ENCODE results near the gene XRCC6.

- no peak for TF ChIP-seq POLR2A (IDR thresholded peaks at IDR 0.05)
- no peak for TF ChIP-seq CTCF (IDR thresholded peaks at IDR 0.05)
- TF ChIP-seq POLR2AphosphoS5 (IDR thresholded peaks at IDR 0.05; ENCODE audit: insufficient read depth in 1 of 2, low read depth in 1 of 2), result no peak
Observed at GRCh38 chr22:41664951-41665350, 43.9 kb downstream of the XRCC6 start.

All from vagina (tissue), 2 donors.